Transverse colon (tissue), 4 donors: ENCODE measurements around the gene ERVFRD-1. TPM values are rescaled to one million over a fixed set of nuclear protein-coding genes. Genes with fewer than 3 reads are reported as not detected.

Experiments used
- DNase-seq: peaks from one replicate; pipeline ENCODE4 v3.0.0-alpha.2; 2019
- H3K27ac ChIP-seq, 4 donors: fragments of 200-600 bp; sonication (generic); 2 replicates each; pipeline ENCODE4 v1.5.1; 2016 to 2018; ENCODE audit warnings: inconsistent platforms in 4 of 4
- H3K27me3 ChIP-seq: fragments of 200-600 bp; sonication (generic); 2 replicates; pipeline ENCODE4 v1.5.1; 2017; ENCODE audit warnings: inconsistent platforms
- H3K36me3 ChIP-seq, 4 donors: fragments of 200-600 bp; sonication (generic); 2 replicates each; pipeline ENCODE4 v1.5.1; 2017 to 2019; ENCODE audit warnings: inconsistent platforms in 4 of 4
- H3K4me1 ChIP-seq, 4 donors: fragments of 200-600 bp; sonication (generic); 2 replicates each; pipeline ENCODE4 v1.5.1; 2017 to 2020; ENCODE audit warnings: inconsistent platforms in 4 of 4
- H3K4me3 ChIP-seq, 4 donors: fragments of 200-600 bp; sonication (generic); 1 replicate in 1 of 4; 2 replicates in 3 of 4; pipeline versions ENCODE4 v1.5.1 to v1.6.1; 2017 to 2019; ENCODE audit warnings: inconsistent platforms in 4 of 4
- H3K9me3 ChIP-seq, 2 donors: fragments of 200-600 bp; sonication (generic); 2 replicates each; pipeline ENCODE4 v1.5.1; 2017 to 2019; ENCODE audit warnings: inconsistent platforms in 2 of 2
- EP300 ChIP-seq: sonication (generic); formaldehyde crosslinking; IDR thresholded peaks from one replicate; pipeline ENCODE4 v1.6.1; 2017; ENCODE audit warnings: antibody characterized with exemption, low read depth
- POLR2A ChIP-seq: fragments of 450-650 bp; IDR thresholded peaks from one replicate; pipeline ENCODE4 v1.6.1; 2016; ENCODE audit warnings: antibody characterized with exemption, mild to moderate bottlenecking, moderate library complexity
- POLR2AphosphoS5 ChIP-seq, 3 donors: sonication (generic); formaldehyde crosslinking; IDR thresholded peaks; one replicate each; pipeline ENCODE4 v1.6.1; 2016; ENCODE audit warnings: antibody characterized with exemption in 3 of 3
- WGBS, 2 donors: methylation state at CpG; one replicate each; pipeline ENCODE4 v1.1.5; 2018; ENCODE audit warnings: low coverage in 1 of 2; 5-methylcytosine and 5-hydroxymethylcytosine counted together
- in situ Hi-C, 4 donors: fragments of 200-750 bp; cut with MboI; loops; one replicate each; pipeline versions ENCODE4 v1.15.0 to v1.15.1; 2017; ENCODE audit warnings: low sequenced_read_pairs in 3 of 4, low pct_ligation_motif_present in 1 of 4, low pct_unique_long_range_greater_than_20kb in 1 of 4
- intact Hi-C: fragments of 100-400 bp; cut with DNase I; formaldehyde crosslinking; loops from one replicate; pipeline ENCODE4 v1.15.1; 2023; ENCODE audit warnings: low total_unique reads
- total RNA-seq, 4 donors: library from RNA; depleted of rRNA; stranded (reverse); fragments of >200 nt; gene quantifications; one replicate each; pipeline ENCODE4 v1.1.0, GENCODE V29; 2016
- TF ChIP-seq, protein P1 (sequence below), 5 experiments: fragments of 200-600 bp in 3 of 5; fragments of 450-650 bp in 2 of 5; sonication (generic) in 3 of 5; IDR thresholded peaks; 1 replicate in 2 of 5; 2 replicates in 3 of 5; pipeline ENCODE4 v1.5.1; 2016 to 2017; ENCODE audit warnings: antibody characterized with exemption in 5 of 5, inconsistent platforms in 3 of 5, mild to moderate bottlenecking in 2 of 5, moderate library complexity in 1 of 5

ERVFRD-1 gene
- total RNA-seq, 4 donors from 2014 or later: not detected

- Histone ChIP-seq H3K4me1 (no peaks in the 10 kb centered on the region), H3K4me3 (no peak overlapping the region), H3K27me3 (no peaks in the 10 kb centered on the region), H3K9me3 (no peaks in the 10 kb centered on the region), H3K36me3 (no peaks in the 10 kb centered on the region), H3K27ac (no peak overlapping the region)
- no peak for DNase-seq
- intact Hi-C loops (no loop called here), in situ Hi-C loops (no loop called here)
- TF ChIP-seq, protein P1, sequence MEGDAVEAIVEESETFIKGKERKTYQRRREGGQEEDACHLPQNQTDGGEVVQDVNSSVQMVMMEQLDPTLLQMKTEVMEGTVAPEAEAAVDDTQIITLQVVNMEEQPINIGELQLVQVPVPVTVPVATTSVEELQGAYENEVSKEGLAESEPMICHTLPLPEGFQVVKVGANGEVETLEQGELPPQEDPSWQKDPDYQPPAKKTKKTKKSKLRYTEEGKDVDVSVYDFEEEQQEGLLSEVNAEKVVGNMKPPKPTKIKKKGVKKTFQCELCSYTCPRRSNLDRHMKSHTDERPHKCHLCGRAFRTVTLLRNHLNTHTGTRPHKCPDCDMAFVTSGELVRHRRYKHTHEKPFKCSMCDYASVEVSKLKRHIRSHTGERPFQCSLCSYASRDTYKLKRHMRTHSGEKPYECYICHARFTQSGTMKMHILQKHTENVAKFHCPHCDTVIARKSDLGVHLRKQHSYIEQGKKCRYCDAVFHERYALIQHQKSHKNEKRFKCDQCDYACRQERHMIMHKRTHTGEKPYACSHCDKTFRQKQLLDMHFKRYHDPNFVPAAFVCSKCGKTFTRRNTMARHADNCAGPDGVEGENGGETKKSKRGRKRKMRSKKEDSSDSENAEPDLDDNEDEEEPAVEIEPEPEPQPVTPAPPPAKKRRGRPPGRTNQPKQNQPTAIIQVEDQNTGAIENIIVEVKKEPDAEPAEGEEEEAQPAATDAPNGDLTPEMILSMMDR (IDR thresholded peaks at IDR 0.05): no peak
- no peak for TF ChIP-seq POLR2AphosphoS5 (IDR thresholded peaks at IDR 0.05)
- no peak for TF ChIP-seq EP300
- no peak for TF ChIP-seq POLR2A
These were observed 2.8 kb downstream of the ERVFRD-1 start for GRCh38 chr6:11108726-11109125.

DNA sequence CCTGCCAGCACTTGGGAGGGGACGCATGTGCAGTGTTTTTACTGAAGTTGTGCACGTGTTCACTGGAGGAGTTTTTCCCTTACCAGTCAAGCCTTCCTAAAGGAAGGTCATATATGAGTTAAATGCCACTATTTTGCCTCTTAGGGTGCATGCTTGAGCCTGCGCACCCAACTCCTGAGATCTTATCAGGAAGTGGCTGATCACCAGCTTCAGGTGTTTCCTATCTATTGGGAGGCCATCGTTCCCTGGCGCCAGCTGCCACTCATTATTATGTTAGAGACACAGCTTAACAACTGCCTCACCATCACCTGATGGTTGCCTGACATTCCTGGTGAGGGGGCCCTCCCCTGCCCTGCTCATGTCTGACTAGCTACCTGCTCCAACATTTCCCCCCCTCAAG, 8.5 kb downstream of the ERVFRD-1 start:
- no peak overlapping the region for H3K4me3 ChIP-seq
- no peak for DNase-seq

DNA sequence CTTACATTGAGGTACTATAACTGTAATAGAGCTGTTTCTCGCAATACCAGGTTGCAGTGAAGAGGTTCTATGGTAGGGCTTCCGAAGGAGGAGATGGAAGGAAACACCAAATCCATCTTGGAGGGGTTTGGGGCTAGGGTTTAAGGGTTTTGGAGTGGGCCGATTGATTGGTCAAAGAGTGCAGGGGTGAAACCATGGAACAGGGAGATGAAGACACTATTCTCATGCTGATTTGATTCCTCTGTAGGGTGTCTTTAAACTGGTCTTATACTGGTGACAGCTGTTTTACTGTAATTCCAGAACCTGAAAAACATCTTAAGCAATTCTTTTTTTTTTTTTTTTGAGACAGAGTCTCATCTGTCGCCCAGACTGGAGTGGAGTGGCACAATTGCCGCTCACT, 10.1 kb downstream of the ERVFRD-1 start:
- TF ChIP-seq EP300 (no peak), POLR2AphosphoS5 (IDR thresholded peaks at IDR 0.05) (no peak), POLR2A (no peak)
- TF ChIP-seq, protein P1 (IDR thresholded peaks at IDR 0.05): no peak
- Histone ChIP-seq H3K4me1 (no peaks in the 10 kb centered on the region), H3K27me3 (no peaks in the 10 kb centered on the region), H3K36me3 (no peaks in the 10 kb centered on the region), H3K4me3 (no peak overlapping the region), H3K27ac (no peak overlapping the region), H3K9me3 (no peaks in the 10 kb centered on the region)
- in situ Hi-C loops (no loop called here), intact Hi-C loops (no loop called here)
- WGBS, 2 donors: 89 to 100% methylated on average over 4 to 5 of the region's 5 CpGs
- DNase-seq: no peak

More for the DNA sequence above, 8.5 kb downstream of the ERVFRD-1 start:
- Histone ChIP-seq H3K9me3 (no peaks in the 10 kb centered on the region), H3K36me3 (no peaks in the 10 kb centered on the region), H3K27me3 (no peaks in the 10 kb centered on the region), H3K27ac (no peak overlapping the region), H3K4me1 (no peaks in the 10 kb centered on the region)
- intact Hi-C loops: no loop called here
- TF ChIP-seq, protein P1 (IDR thresholded peaks at IDR 0.05): no peak
- TF ChIP-seq EP300: no peak
- TF ChIP-seq POLR2AphosphoS5 (IDR thresholded peaks at IDR 0.05): no peak
- no peak for TF ChIP-seq POLR2A
- in situ Hi-C loops: no loop called here
- 83 to 100% methylated on average over 3 to 5 of the region's 5 CpGs for WGBS, 2 donors

DNA sequence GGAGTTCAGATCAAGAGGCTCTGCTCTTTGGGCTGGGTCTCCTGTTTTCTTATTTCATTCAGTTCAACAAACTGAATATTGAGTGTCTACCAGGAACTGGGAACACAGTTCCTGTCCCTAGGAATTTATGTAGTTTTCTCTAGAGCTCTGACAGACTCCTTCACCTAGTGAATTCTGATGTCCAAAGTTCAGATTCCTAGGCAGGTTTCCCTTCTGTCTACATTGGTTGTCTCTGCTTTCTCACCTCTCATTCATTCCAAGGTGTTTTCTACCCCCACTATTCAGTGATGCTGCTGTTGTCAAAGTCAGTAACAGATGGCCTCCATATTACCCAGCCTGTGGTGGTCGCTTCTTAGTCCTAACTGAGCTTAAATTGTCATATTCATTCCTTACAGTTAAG, 13.5 kb downstream of the ERVFRD-1 start:
- Histone ChIP-seq H3K4me1 (peaks cover 4 to 17% (median 12%) of the 10 kb centered on the region in 4 donors), H3K27me3 (no peaks in the 10 kb centered on the region), H3K4me3 (no peak overlapping the region), H3K36me3 (no peaks in the 10 kb centered on the region), H3K27ac (no peak overlapping the region), H3K9me3 (no peaks in the 10 kb centered on the region)
- intact Hi-C loops: no loop called here
- in situ Hi-C loops: no loop called here
- no peak for TF ChIP-seq POLR2A
- no peak for TF ChIP-seq POLR2AphosphoS5 (IDR thresholded peaks at IDR 0.05)
- TF ChIP-seq EP300: no peak
- TF ChIP-seq, protein P1 (IDR thresholded peaks at IDR 0.05): no peak
- no peak for DNase-seq
- WGBS, 2 donors: 100% methylated on average over 1 of the region's 1 CpG
